T-helper 2 cell (primary cell): ENCODE results near the gene GRK5.

ENCODE experiments used
- DNase-seq, 5 experiments: peaks; one replicate each; pipeline versions ENCODE4 v3.0.0 to v3.0.0-alpha.2; 2012 to 2022

GRK5 gene

DNA sequence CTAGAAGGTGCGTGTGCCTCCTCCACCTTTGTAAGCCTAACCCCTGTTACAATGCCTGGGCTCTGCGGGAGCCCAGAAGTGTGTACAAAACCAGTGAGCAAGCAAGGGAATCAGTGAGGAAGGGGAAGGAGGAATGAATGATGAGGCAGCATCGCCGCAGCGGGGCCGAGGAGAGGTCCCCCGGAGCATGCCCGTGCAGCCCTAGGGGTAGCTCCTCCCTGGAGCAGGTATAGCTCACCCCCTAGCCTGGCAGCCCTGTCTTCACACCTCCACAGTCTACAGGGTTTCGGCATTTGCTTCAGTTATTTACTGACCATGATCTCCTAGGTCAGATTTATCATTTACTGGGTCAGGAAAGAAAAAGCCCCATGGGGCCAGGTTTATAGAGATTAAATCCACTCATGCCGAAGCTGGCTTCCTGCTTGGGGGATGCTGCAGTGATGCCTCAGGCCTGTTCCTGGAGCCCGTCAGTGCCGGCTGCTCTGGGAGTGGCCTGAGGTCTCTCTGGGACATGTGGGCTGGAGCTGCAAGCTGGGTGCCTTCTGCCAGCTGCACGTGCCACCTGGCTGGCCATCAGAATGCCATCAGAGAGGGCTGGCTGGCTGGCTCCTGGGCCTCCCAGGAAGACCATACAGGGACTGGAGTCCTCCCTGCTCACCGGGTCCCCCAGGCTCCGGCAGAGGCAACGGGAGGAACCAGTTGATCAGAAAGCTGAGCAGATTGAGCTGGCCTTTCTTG, 138.9 kb downstream of the GRK5 start:
- no peak for DNase-seq

DNA sequence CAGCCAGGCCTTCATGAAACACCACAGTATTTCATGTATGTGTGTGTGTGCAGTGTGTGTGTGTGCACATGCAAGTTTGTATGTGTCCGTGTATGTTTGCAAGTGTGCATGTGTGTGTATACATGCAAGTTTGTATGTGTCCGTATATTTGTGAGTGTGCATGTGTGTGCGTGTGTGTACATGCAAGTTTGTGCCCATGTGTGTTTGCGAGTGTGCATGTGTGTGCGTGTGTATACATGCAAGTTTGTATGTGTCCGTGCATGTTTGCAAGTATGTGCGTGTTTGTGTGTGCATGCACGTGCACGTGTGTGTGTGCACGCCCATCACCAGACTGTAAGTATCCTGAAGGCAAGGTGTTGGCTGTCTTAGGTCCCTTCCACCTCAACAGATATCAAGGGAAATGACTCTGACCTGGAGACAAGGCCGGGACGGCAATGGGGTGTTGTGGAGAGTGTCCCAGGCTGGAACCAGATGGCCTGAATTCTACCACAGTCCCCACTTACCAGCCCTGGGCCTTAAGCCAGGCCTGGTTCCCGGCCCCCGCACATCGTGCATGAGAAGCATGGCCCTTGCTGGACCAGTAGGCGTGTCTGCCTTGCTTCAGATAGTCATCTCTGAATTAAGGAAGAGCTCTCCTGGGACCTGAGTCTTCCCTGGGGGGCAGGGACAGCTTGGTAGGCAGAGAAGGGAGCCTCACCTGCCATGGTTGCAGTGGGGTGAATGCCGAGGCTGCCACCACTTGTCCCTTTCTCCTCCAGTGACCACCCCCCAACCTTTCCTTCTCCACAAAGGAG, 140.0 kb downstream of the GRK5 start:
- DNase-seq = no peak

DNA sequence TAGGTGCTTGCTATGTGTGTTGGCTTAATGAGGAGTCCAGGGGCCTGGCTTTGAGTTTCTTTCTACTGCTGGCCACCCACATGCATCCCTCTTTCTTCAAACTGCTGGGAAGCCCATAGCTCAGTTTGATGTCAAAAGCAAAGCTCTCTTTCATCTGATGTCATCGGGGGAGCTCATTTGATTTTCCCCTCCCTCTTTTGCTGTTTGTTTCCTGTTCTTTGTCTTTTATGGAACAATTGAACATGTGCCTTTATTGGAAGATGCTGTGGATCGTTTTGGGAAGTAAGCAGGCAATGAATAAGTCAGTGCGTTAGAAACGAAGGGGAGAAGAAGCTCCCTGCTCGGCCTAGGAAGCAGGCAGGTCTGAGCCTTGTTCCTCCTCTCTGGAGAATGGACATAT, 140.7 kb downstream of the GRK5 start:
- DNase-seq = no peak

DNA sequence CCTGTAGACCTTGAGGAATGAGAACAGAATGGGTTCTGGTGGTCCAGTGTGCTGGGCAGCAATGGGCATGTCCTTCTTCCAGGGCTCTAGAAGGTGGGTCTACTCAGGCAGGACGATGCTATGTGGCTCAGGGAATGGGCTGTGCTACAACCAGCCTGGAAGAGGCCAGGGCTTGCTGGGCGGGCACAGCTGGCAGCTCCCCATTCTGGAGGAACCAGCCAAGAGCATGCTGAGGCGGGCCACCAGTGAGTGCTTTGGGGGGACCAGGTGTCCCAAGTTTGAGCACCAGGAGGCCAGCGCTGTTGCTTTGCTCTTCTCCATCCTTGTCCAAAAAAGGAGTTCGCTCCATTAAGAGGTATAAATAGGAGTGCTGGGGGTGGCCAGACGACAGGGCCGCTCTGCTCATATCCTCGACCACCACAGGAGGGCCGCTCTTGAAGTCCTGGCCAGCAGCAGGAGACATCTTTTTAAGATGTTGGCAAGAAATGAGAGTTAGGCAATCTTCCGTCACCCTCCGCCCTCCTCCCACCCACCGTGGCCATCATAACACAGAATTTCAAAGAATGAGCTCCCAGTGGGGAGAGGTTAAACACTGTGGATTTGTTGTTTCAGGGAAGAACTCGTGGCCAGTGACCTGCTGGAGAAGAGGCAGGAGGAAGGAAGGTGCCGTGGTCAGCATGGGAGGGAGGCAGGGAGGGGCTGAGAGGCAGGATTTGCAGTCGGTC, 141.3 kb downstream of the GRK5 start:
- no peak for DNase-seq

DNA sequence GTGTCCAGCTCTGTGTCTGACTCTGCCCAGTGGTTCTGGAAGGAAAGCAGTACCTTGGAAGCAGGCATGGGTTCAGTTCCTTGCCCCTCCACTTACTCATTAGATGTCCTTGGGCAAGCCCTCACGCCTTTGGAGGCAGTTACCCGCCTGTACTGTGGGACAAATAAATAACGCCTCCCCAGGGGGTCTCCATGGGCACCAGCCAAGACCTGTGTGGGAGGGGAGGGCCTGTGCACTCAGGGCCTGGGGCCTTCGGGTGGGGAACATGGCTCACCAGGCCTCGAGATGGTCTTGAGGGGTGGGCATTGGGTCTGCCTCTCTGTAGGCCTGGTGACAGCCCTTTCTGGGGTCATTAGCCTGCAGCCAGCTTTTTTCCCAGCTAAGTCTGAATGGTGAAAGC, 142.0 kb downstream of the GRK5 start:
- DNase-seq = no peak

DNA sequence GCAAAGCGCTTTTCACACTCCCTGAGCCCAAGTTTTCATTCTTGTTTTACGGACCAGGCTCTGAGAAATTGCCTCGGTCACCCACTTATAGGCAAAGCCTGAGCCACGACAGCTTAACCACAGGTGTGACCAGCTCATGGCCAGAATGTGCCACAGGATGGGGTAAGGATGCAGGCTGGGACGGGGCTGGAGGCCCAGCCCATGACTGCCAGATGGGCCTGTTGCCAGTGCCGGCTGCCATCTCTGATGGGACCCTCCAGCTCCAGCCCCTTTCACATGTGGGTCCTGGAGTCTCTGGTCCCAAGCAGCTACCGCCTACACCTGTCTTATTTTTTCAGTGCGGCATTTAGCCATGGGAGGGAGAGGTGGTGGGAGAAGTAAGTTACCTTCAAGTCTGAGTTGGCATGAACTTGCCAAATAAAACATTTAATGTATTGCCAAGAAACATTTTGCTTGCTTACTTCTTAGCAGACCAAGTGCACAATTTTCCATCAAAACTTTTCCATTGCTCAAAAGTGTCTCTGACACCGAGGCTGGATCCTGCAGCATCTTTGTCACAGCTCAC, 142.6 kb downstream of the GRK5 start:
- no peak for DNase-seq

DNA sequence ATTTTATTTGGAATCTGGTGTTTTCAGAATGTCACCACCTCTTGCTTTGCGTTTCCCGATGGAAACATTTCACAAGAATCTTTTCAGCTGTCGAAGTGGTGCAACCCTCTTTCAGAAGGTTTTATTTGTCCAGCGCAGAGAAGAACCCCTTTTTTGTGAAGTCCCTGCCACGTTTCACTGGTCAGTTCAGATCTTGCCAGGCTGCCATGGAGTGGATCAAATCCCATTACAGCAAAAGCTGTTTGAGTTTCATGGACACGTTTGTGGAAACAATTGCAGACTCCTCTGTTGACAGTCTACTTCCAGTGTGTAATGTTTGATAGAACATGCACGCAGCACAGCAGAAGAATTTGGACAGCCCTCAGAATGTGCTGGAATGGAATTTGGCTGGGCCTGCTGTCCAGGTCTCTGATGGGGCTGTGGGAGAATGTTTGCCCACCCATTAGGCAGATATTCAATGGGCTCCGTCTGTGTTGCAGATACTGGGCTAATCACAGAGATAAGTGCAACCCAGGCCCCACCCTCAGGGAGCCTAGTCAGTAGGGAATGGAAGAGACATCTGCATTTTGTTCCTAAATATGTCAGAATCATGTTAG, 143.2 kb downstream of the GRK5 start:
- DNase-seq = no peak

DNA sequence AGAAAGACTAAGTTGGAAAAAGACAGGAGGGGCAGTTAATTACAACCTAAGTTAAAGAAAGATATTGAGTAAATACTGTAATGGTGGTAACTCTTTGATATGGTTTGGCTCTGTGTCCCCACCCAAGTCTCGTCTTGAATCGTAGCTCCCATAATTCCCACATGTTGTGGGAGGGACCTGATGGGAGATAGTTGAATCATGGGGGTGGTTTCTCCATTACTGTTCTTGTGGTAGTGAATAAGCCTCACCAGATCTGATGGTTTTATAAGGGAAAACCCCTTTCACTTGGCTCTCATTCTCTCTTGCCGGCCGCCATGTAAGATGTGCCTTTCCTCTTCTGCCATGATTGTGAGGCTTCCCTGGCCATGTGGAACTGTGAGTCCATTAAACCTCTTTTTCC, 143.8 kb downstream of the GRK5 start:
- no peak for DNase-seq

DNA sequence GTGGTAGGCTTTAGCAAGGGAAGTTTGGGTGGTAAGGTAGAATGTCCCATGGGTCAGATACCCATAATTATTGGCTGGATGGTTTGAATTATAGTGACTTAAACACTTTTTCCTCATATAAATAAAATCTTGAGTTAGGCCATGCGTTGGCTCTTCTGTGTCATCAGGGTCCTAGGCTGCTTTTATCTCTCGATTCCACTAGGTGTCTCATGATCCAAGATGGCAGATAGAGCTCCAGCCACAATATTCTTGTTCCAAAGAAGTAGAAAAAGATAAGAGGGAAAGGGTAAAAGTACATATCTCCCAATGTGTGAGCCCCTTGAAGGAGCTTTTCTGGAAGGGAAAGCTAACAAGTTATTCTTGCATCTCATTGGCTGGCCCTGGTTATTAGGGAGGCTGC, 144.7 kb downstream of the GRK5 start:
- no peak for DNase-seq

DNA sequence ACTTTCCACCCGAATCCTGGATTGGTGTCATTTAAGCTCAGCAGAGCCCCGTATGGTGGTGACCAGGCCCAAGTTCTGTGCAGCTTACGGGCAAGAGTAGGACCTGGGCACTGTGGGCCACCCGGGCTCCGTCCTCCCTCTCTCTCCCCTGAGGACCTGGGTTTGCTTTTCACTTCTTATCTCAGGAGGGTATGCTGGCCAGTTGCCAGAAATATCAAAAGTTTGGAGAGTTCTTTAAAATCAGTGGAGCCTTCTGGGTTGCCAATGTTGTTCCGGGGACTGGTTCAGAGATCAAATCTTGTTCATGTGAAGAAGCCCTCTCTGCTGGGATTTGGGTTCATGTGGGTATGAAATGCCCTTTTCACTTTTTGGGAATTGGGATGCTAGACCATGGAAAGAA, 145.4 kb downstream of the GRK5 start:
- no peak for DNase-seq

DNA sequence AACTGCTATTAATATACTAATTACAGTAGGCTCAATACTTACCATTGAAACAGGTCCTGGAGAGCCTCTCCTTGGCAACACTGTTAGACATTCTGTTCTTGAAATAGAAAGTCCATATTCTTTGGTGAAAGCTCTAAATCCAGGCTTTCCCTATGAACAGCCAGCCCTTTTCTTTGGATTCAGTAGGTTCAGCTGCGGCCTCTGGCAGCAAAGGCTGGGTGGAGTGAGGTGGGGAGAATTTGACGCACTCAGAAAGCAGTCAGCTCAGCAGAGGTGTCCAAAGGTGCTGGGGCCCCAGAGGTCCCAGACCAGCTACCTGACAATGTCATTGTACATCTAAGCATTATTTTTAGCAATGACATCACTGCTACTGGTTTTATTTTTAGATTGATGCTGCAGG, 146.1 kb downstream of the GRK5 start:
- no peak for DNase-seq

DNA sequence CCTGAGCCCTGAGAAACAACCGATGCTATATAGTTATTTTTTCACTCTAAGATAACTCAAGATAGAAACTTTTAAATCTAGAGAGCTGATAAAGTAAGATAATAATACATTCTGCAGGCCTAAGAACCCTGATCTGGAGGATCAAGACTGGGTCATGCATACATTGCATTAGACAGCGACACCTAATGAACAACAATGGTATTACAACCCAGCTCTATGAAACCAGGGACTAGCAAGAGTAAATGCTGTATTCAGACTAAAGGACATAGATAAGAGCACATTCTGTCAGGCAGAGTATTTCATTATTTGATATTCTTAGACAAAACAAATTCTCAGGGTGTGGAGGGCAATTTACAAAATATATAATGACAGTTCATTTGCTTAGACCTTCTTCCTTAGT, 148.6 kb downstream of the GRK5 start:
- DNase-seq = peak in 1 of 5 experiments; percentile 24

DNA sequence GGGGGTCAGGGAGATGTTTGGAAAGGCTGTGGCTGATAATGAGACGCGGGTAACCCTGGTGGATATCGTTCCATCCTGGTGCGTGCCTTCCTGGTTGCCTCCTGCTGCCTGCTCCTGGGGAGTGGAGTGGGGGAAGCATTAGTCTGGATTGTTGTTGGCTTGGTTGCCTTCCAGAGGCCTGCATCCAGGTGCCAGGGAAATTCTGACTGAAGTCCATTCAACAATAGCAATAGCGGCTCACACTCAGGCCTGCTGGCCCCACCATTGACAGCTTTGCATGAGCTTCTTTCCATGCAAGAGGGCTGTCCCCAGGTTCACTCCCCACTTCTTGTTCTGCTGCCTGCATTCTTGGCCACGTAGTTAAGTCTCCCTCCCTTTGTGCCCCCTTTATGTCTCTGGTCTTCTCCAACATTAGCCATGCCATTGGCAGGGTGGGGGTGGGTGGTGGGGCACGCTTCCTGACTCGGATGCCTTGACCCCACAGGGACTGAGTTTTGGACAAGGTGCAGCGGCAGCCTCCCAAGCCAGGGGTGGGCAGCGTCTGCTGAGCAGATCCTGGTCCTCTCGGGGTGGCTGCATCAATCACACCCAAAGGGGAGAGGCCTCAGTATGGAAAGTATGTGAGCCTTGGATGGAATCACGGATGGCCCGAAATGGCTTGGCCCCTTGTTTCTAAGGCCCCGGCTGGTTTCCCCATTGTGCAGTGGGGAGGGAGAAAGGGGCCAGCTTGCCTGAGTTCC, 150.2 kb downstream of the GRK5 start:
- DNase-seq = no peak

DNA sequence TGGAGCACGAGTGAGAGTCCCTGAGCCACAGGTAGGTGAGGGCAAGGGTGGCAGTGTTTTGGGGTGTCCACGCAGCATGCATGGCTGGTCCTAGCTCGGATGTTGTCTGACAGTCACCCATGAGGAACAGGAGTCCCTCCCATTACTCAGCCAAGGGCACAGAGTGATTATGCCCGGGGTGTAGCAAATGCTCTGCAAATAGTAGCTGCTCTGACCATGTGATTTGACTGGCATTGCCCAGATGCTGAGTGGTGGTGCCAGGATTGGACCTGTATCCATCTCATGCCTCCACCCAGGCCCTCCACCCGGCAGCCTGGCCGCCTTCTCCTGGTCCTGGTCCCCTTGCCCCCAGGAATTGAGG, 150.8 kb downstream of the GRK5 start:
- DNase-seq = no peak

DNA sequence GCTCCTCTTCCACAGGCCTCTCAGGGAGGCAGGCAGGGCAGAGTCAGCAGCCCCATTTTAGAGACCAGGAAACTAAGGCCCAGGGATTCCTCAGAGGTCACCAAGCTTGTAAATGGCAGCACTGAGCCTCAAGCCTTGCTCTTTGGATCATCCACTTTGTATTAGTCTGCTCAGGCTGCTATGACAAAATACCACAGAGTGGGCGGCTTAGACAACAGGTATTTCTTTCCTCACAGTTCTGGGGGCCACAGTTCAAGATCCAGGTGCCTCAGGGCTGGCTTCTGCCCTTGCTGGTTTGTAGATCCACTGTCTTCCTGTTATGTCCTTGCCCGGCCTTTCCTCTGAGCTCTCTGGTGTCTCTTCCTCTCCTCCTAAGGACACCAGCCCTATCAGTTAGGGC, 151.2 kb downstream of the GRK5 start:
- DNase-seq = no peak

DNA sequence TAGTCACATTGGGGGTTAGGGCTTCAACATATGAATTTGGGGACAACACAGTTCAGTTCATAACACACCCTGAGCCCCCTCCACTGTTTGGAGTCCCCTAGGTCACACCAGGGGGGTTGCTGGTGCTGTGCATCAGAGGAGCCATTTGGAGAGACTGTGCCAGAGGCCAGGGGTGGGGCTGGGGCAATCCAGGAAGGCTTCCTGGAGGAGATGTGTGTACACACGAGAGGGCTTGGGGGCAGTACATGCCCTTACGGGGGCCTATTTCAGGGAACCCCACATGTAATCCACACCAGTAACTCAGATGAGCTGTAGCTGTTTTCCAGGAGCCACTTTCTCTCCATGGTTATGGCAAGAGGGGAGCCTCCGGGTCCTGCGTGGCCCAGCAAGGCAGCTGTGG, 151.7 kb downstream of the GRK5 start:
- no peak for DNase-seq

DNA sequence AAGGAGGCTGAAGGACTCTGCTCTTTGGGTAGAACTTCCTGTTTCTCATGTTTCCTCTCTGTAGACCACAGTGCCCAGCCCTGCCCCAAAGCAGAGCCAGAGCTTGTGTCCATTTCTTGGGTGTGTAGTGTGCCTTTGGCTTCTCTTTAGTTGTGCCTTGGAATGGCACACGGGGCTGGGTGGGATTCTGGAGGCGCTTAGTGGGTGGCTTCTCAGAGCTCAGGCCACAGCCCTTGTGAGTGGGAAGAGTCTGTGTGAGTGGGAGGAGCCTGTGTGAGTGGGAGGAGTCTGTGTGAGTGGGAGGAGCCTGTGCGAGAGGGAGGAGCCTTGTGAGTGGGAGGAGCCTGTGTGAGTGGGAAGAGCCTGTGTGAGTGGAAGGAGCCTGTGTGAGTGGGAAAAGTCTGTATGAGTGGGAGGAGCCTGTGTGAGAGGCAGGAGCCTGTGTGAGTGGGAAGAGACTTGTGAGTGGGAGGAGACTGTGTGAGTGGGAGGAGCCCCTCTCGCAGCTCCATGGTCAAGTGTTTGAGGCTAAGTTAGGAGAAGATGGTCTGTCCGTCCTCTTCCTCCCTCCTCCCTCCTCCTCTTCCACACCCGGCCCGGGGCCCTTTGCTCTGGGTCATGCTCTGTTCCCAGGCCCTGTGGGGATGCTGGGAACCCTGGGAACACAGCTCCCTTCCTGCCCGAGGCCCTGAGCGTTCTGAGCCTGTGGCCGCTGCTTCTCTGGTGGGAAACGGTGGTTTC, 153.0 kb downstream of the GRK5 start:
- DNase-seq = peak in 1 of 5 experiments; percentile 24

DNA sequence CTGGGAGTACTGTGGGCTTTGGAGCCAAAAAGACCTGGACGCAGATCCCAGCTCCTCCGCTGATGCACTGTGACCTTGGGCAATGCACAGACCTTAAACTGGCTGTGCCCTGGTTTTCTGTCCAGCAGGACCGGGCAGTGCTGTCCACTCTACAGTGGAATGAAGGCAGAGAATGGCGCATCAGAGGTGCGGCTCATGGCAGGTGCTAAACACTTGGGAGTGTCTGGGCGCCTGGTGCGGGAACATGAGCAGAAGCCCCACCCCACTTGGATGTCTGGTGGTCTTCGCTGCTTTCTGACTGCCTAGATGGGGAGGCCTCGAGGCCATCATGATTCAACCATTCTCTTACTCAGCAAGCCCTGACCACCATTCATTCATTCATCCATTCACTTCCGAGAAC, 153.7 kb downstream of the GRK5 start:
- DNase-seq = no peak

DNA sequence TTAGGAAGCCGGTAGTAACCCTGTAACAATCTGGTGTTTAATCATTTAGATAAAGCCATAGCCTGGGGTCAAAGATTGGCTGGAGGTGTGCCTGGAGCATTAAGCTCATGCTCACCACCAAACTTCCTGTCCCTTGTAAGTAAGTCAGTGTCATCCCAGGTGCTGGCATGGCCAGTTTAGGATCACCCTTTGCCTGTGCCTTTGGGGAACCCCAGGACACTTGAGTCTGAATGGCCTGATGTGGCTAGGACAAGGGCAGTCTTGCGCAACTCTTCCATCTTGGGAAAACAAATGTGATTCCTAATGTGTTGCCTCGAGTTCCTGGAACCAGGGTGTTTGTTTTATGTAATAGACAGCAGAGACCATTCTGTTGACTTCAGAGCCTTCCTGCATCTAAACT, 154.8 kb downstream of the GRK5 start:
- no peak for DNase-seq

DNA sequence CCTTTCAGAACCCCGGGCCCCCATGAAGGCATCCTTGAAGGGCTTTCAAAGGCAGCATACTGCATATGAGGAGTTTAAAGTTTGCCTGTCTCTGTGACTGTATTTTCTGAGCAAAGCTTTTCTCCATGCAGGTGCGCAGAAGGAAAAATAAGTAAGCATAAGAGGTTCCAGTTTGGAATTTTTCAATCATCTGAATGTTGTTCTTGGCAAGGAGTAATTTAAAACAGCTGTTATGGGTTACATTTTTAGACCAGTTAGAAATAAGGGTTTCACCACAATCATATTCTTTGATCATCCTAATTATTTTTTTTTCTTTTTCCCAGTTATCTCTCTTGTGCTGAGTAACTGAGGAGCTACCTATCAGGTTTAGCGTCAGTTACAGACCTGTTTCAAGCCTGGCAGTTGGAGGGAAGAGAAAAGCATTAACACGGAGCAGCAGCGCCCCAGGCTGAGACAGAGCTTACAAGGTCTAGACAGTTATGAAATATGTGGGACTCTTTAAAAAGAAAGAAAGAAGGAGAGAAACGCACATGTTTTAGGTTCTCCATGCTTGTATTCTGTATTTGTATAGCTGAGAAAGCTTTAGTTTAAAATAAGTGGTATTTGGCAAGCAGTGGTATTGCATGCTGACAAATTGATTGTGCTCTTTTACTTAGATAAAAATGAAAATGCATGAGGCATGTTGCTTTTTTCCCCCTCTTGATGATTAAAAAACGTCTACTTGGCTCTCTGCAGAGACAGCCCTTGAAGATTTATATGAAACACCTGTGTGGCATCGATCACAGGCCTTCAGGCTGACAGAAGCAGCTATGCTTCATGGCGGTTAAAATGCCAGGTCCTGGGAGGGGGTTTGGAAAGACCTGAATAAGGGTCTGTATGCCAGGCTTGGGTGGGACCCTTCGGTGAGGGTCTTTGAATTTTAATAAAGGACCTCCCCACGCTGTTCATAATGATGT, 157.6 kb downstream of the GRK5 start:
- no peak for DNase-seq
